ENCODE results near the gene BAAT.
"Not testable (repeated sequence)": the region's sequence is repeated elsewhere in the genome, so short reads cannot be mapped to it uniquely, and the experiment has no call there.

BAAT gene

DNA sequence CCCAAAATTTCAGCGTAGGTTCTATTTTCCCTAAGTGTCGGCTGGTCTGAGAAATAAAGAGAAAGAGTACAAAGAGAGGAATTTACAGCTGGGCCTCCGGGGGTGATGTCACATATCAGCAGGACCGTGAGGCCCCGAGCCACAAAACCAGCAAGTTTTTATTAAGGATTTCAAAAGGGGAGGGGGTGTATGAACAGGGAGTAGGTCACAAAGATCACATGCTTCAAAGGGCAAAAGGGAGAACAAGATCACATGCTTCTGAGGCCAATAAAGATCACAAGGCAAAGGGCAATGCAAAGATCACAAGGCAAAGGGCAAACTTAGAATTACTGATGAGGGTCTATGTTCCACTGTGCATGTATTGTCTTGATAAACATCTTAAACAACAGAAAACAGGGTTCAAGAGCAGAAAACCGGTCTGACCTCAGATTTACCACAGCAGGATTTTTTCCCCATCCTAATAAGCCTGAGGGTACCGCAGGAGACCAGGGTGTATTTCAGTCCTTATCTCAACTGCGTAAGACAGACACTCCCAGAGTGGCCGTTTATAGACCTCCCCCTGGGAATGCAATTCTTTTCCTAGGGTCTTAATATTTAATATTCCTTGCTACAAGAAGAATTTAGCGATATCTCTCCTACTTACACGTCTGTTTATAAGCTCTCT is at the start of gene BAAT:
TSS of gene BAAT (minus strand) at position 134 of the 664 bp plus-strand sequence. CDS start 13,602 bp downstream, outside the sequence.
- DNase-seq: not testable (repeated sequence)

DNA sequence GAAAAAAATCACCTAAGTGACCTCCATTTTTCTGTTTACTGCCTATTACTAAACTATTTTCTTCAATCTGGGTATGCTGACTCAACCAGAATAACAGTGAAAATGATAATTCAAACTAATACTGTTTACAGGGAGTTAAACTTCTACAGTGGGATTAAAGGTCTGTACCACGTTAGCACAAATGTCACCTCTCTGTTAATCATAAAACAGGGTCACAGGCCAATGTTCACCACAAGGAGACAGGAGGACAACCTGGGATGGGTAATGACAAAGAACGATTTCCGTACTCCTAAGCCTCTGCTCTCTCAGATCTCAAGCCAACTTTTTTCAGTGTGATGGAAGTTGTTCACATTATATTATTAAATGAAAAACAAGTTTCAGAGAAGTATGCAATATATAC is 48.4 kb upstream of the BAAT start:
- DNase-seq: no peak

GRCh38 chr9:101432740-101433139 is 47.9 kb upstream of the BAAT start:
- no peak for DNase-seq

- no peak for DNase-seq
Measured at GRCh38 chr9:101432171-101432570, 47.4 kb upstream of the BAAT start.

GRCh38 chr9:101429736-101430135 is 44.9 kb upstream of the BAAT start:
- no peak for DNase-seq

DNA sequence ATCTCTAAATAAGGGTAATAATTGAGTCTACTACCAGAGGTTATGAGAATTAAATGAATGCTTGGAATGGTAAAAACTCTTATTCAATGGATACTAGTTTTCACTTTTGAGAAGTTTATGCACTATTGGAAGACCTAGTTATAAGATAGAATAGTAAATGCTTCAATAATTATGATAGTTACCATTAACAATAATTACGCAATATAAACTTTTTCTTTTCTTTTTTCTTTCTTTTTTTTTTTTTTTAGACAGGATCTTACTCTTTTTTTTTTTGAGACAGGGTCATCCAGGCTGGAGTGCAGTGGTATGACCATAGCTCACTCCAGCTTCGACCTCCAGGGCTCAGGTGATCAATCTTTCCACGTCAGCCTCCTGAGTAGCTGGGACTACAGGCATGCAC is 44.1 kb upstream of the BAAT start:
- no peak for DNase-seq

DNA sequence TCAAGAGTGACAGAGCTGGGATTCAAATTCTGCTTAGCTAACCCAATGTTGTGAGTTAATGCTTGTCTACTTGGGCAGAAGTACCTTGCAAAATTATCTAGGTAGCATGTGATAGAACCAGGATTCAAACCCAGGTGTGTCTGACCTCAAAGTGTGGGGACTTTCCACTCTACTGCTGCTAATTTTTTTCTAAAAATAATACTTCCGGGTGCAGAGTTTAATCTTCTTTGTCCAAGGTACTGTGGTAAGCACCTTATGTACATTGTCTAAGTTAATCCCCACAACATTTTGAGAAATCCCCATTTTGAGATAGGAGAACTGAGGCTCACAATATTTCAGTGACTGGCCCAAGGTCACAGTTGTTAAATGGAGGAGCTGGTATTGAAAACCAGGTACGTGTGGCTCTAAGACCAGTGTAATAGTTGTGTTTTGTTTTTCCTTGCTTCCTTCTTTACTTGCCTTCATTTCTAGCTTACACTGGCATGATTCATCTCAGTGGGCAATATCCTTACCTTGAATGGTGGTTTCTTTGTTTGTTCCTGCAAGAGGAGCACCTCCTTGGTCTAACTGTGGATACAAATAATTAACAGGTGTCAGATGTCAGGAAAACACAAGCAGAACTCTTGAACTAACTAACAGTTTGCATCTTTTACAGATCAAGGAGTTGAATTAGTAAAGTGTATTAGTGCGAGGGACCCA is 43.3 kb upstream of the BAAT start:
- no peak for DNase-seq

DNA sequence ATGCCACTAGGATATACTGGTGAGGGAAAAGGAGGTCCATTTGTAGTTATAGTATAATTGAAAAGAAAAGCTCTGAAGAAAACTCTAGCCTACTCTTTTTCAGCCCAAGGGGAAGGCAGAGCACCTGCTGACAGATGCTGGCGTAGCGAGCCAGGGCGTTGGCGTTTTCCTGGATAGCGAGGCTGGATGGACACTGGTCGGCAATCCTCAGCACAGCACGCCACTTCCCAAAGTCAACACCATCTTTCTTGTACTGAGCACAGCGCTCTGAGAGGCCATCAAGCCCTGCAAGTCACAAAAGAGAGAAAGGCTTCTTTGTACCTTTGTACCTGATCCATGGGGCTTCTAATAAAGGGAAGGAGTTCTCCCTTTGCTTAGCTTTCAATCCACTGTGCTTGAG is 42.6 kb upstream of the BAAT start:
- DNase-seq: no peak

DNA sequence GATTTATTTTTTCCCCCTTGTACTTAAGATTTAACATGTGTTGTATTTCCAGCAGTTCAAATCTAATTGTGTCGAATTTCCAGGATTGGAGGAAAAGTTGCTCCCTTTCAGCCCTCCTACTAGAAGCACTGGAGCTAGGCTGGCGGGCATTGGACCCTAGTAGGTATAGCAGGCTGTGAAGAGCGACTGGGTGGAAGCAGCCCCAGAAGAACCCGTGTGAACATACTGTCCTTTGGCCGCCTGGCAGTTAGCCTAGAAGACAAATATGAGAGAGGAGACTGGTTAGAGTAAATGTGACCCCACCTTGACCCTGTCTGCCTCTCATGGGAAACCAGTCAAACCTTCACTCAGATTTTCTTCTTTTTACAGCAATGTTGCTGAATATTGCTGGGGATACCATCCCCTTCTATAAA is 36.9 kb upstream of the BAAT start:
- no peak for DNase-seq

- DNase-seq: no peak
Measured at GRCh38 chr9:101419863-101420262, 35.1 kb upstream of the BAAT start.

DNA sequence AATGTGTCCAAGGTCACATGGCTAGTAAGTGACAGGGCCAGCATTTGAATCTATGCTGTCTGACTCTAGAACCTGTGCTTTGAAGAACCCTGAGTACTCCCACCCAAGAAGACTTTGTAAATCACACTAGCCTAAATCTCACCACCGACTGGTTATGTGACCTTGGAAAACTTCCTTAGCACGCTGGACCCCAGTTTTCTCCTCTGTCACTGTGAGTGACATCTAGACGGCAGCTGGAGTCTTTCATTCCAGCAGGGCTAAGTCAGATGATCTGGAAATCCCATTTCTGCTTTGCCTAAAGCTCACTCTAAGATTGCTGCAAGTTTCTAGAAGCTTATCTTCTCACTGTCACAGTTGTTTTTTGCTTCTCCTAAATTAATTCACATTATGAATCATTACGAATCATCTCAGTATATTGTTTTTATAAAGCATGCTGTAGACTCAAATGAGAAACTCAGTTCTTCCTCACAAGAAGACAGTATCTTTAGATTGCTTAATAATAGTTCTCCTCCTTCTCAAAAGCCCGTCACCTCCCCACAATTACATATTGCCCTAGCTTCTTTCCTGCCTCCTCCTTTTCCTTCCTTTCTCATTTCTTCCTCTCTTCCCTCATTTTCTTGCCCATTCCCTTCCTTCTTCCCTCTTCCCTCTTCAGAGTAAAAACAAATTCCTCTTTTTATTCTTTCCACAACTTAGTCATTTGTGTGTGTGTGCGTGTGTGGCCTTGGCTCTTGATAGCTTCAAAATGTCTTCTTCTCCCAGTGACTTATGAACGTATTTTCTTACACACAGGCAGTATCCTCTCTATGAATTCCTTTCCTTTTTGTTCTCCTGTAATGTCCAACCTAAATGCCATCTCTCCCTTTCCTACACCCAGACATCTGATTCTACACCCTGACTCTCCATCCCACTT is 34.0 kb upstream of the BAAT start:
- no peak for DNase-seq

- no peak for DNase-seq
Measured at GRCh38 chr9:101417977-101418376, 33.2 kb upstream of the BAAT start.

GRCh38 chr9:101417389-101417788 is 32.6 kb upstream of the BAAT start:
- no peak for DNase-seq

- DNase-seq: no peak
Measured at GRCh38 chr9:101415578-101415977, 30.8 kb upstream of the BAAT start.

DNA sequence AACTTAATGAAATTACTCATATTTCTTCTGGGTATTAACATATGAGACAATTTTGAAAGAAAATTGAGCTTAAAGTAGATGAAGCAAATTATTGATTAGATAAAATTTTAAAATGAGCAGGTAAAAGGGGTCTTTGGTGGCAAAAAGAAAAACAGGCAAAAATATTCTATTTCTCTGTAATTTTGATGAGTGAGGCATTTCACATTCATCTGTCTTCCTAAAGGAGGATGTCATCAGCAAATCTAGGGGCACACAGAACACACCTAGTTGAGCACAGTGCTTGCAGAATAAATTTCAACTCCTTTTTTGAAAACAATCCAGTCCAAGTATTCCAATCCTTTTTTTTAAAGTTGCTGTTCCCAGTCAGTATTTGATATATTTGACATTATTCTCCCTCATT is 30.0 kb upstream of the BAAT start:
- no peak for DNase-seq

GRCh38 chr9:101409079-101409477 is 24.3 kb upstream of the BAAT start:
- DNase-seq: no peak

DNA sequence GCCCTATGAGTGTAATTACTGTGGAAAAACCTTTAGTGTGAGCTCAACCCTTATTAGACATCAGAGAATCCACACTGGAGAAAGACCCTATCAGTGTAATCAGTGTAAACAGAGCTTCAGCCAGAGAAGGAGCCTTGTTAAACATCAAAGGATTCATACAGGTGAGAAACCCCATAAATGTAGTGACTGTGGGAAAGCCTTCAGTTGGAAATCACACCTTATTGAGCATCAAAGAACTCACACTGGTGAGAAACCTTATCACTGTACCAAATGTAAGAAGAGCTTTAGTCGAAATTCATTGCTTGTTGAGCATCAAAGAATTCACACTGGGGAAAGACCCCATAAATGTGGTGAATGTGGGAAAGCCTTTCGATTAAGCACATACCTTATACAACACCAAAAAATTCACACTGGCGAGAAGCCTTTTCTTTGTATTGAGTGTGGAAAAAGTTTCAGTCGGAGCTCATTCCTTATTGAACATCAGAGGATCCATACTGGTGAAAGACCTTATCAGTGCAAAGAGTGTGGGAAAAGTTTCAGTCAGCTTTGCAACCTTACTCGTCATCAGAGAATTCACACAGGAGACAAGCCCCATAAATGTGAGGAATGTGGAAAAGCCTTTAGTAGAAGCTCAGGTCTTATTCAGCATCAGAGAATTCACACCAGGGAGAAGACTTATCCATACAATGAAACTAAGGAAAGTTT is 23.7 kb upstream of the BAAT start:
- no peak for DNase-seq

DNA sequence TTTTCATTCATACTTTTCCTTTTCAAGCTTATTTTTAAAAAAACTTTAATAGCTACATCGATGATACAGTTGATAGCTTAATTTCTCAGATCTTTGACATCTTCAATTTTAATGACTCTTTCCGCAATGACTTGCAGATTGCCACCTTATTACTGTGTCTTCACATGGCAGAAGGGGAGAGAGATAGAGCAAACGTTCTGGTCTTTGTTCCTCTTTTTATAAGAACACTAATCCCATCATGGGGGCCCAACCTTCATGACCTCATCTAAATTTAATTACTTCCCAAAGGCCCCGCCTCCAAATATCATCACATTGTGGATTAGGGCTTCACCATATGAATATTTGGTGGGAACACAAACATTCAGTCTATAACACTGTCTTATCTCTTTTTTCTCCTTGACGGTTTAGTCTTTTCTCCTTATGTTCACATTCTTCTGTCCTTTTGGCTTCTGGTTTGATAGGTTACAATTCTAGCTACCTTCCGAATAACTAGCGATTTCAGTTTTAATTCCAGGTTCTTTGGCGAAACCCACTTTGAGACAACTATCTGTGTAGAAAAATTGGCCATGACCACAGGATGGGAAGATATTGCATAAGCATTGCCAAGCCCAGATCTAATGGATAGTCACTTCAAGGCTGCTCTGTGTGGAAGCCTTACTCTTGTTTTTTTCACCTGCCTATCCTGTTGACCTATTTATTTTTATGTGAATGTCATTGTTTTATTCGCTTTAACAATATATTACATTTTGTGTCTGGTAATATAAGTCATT is 18.9 kb upstream of the BAAT start:
- no peak for DNase-seq

GRCh38 chr9:101400120-101400519 is 15.3 kb upstream of the BAAT start:
- DNase-seq: no peak

GRCh38 chr9:101399643-101399970 is 14.8 kb upstream of the BAAT start:
- DNase-seq: no peak

GRCh38 chr9:101398930-101399642 is 14.3 kb upstream of the BAAT start:
- DNase-seq: no peak

Measured in activated CD4-positive, alpha-beta T cell treated with anti-CD3 and anti-CD28 coated beads for 1 hour (primary cell).